ENCODE data around the gene FXYD2.

- TF ChIP-seq EZH2 (IDR thresholded peaks at IDR 0.05; ENCODE audit: low read depth, low read length, severe bottlenecking) (no peak), GABPA (IDR thresholded peaks at IDR 0.05; ENCODE audit: borderline replicate concordance, insufficient read depth, low read length) (no peak), RXRA (IDR thresholded peaks at IDR 0.05; ENCODE audit: insufficient read depth, low read depth, low read length) (no peak), CTCF (IDR thresholded peaks at IDR 0.05; ENCODE audit: control extremely low read depth in 1 of 3, insufficient read depth in 1 of 3, low read depth in 1 of 3, low read length in 3 of 3) (no peak), SUZ12 (IDR thresholded peaks at IDR 0.05; ENCODE audit: low read length) (no peak), SP1 (IDR thresholded peaks at IDR 0.05; ENCODE audit: low read depth, low read length) (no peak), PHF8 (conservative IDR thresholded peaks at IDR 0.05; ENCODE audit: low read depth, low read length) (no peak), CEBPB (IDR thresholded peaks at IDR 0.05; ENCODE audit: low read depth, low read length) (no peak), TAF1 (IDR thresholded peaks at IDR 0.05; ENCODE audit: low read depth, low read length) (no peak), MAX (IDR thresholded peaks at IDR 0.05) (no peak), ZNF274 (IDR thresholded peaks at IDR 0.05; ENCODE audit: borderline replicate concordance, extremely low read depth, low read length) (no peak), BCL11A (IDR thresholded peaks at IDR 0.05; ENCODE audit: low read depth in 2 of 2, low read length in 2 of 2) (no peak), EGR1 (IDR thresholded peaks at IDR 0.05; ENCODE audit: borderline replicate concordance, low read depth, low read length) (no peak), POLR2A (IDR thresholded peaks at IDR 0.05; ENCODE audit: control extremely low read depth in 1 of 2, low read depth in 2 of 2, low read length in 2 of 2) (no peak)
Measured at GRCh38 chr11:117868815-117869561, 44.4 kb upstream of the FXYD2 start.
